Measurements from ENCODE around the gene ABCA1.

The ABCA1 gene

GRCh38 chr9:104817437-104817836 is 110.5 kb downstream of the ABCA1 start:
- Histone ChIP-seq H3K27me3 (ENCODE audit: insufficient read depth, low read depth, severe bottlenecking) (no peaks in the 10 kb centered on the region), H3K36me3 (peaks cover 12% of the 10 kb centered on the region), H3K9me3 (ENCODE audit: severe bottlenecking) (no peaks in the 10 kb centered on the region), H3K27ac (no peak overlapping the region), H3K4me3 (ENCODE audit: low read depth, low read length) (no peak overlapping the region)
- no peak for DNase-seq
- no peak for TF ChIP-seq CTCF (IDR thresholded peaks at IDR 0.05; ENCODE audit: low read depth, low read length)

GRCh38 chr9:104815851-104816565 is 111.9 kb downstream of the ABCA1 start:
- H3K36me3 ChIP-seq = peaks cover 12% of the 10 kb centered on the region
- no peak overlapping the region for H3K27ac ChIP-seq
- DNase-seq = no peak
- H3K9me3 ChIP-seq (ENCODE audit: severe bottlenecking) = no peaks in the 10 kb centered on the region
- no peak for TF ChIP-seq CTCF (IDR thresholded peaks at IDR 0.05; ENCODE audit: low read depth, low read length)
- no peak overlapping the region for H3K4me3 ChIP-seq (ENCODE audit: low read depth, low read length)
- H3K27me3 ChIP-seq (ENCODE audit: insufficient read depth, low read depth, severe bottlenecking) = no peaks in the 10 kb centered on the region

GRCh38 chr9:104810421-104811339 is 117.3 kb downstream of the ABCA1 start:
- no peak for DNase-seq
- Histone ChIP-seq H3K36me3 (peaks cover 7% of the 10 kb centered on the region; the same call in 1 of the 2 replicates), H3K9me3 (ENCODE audit: severe bottlenecking) (no peaks in the 10 kb centered on the region), H3K4me3 (ENCODE audit: low read depth, low read length) (no peak overlapping the region), H3K27ac (no peak overlapping the region), H3K27me3 (ENCODE audit: insufficient read depth, low read depth, severe bottlenecking) (no peaks in the 10 kb centered on the region)
- no peak for TF ChIP-seq CTCF (IDR thresholded peaks at IDR 0.05; ENCODE audit: low read depth, low read length)

GRCh38 chr9:104808035-104808614 is 119.8 kb downstream of the ABCA1 start:
- peak; percentile 60 for DNase-seq
- Histone ChIP-seq H3K9me3 (ENCODE audit: severe bottlenecking) (no peaks in the 10 kb centered on the region), H3K27me3 (ENCODE audit: insufficient read depth, low read depth, severe bottlenecking) (no peaks in the 10 kb centered on the region), H3K36me3 (no peaks in the 10 kb centered on the region; the same call in none of the 2 replicates), H3K4me3 (ENCODE audit: low read depth, low read length) (no peak overlapping the region), H3K27ac (no peak overlapping the region)
- TF ChIP-seq CTCF (IDR thresholded peaks at IDR 0.05; ENCODE audit: low read depth, low read length) = peak; percentile 62

- no peak for TF ChIP-seq CTCF (IDR thresholded peaks at IDR 0.05; ENCODE audit: low read depth, low read length)
- no peak for DNase-seq
- H3K27ac ChIP-seq = no peak overlapping the region
- H3K4me3 ChIP-seq (ENCODE audit: low read depth, low read length) = no peak overlapping the region
- no peaks in the 10 kb centered on the region for H3K27me3 ChIP-seq (ENCODE audit: insufficient read depth, low read depth, severe bottlenecking)
- no peaks in the 10 kb centered on the region for H3K9me3 ChIP-seq (ENCODE audit: severe bottlenecking)
- peaks cover 4% of the 10 kb centered on the region for H3K36me3 ChIP-seq
Measured at GRCh38 chr9:104805441-104805840, 122.5 kb downstream of the ABCA1 start.

All from WERI-Rb-1 (cell line).